Colonic mucosa (tissue), 4 donors: ENCODE data around the gene ERGIC3. TPM values are rescaled to one million over a fixed set of nuclear protein-coding genes. Genes with fewer than 3 reads are reported as not detected.

ENCODE experiments used
- DNase-seq: peaks from one replicate; pipeline ENCODE4 v3.0.0-alpha.2; 2020
- H3K27ac ChIP-seq: fragments of 200-600 bp; one replicate; pipeline ENCODE4 v1.8.0; 2021
- H3K27me3 ChIP-seq: fragments of 200-600 bp; one replicate; pipeline ENCODE4 v1.8.0; 2021
- H3K36me3 ChIP-seq: fragments of 200-600 bp; one replicate; pipeline ENCODE4 v1.8.0; 2021
- H3K4me1 ChIP-seq: fragments of 200-600 bp; one replicate; pipeline ENCODE4 v1.8.0; 2021; ENCODE audit warnings: mild to moderate bottlenecking
- H3K4me3 ChIP-seq: fragments of 200-600 bp; one replicate; pipeline ENCODE4 v1.8.0; 2021
- H3K9ac ChIP-seq, 2 donors: one replicate each; pipeline ENCODE4 v1.7.0; 2013; ENCODE audit warnings: control low read depth in 2 of 2, low read depth in 2 of 2, low read length in 2 of 2
- H3K9me3 ChIP-seq: fragments of 200-600 bp; one replicate; pipeline ENCODE4 v1.8.0; 2021
- intact Hi-C: fragments of 100-400 bp; cut with DNase I; formaldehyde crosslinking; loops from one replicate; pipeline ENCODE4 v1.14.1; 2022
- total RNA-seq, 2 donors: library from RNA; stranded (reverse); fragmentation: NEBNext Ultra II Directional in 1 of 2; extraction: Animal tissue kit (Norgen Biotek cat#: 25700) in 1 of 2; gene quantifications; one replicate each; pipeline ENCODE4 v1.2.1, GENCODE V29; 2021
- TF ChIP-seq, protein P1 (sequence below): fragments of 200-600 bp; IDR thresholded peaks from one replicate; pipeline ENCODE4 v1.8.0; 2022; ENCODE audit warnings: antibody characterized with exemption, mild to moderate bottlenecking
- donor health status: healthy.
- donor health status: DM: no; HTN: no; CAD: no.
- donor health status: DM: no; HTN: no; CAD: no.

The ERGIC3 gene
- total RNA-seq, 2 donors from 2014 or later = 233 to 270 TPM

DNA sequence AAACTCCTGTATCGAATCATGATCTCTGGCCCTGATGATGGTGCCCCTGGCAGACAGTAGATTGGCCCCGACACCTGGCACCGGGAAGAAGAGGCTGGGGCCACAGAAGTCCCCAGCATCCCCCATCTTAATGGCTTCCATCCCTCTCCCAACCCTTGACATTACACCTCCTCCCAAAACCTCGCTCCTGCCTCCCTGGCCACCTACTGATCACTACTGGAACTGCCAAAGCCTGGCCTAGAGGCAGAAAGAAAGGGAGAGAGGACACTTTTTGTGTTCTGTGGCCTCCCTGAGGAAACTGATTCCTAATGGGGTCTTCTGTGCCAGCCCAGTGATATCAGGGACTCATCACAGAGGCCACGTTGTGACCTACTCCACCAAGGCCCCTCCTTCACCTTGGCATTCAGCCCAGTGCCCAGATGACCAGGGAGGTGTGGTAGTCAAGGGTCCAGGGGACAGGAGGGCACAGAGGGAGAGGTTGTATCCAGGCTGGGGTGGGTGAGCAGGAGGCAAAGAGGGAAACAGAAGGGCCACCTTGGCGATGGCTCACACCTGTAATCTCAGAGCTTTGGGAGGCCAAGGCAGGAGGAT lies 18.5 kb upstream of the ERGIC3 start:
- DNase-seq = no peak
- Histone ChIP-seq H3K4me1 (no peaks in the 10 kb centered on the region), H3K27me3 (no peaks in the 10 kb centered on the region), H3K27ac (no peak overlapping the region), H3K9me3 (no peaks in the 10 kb centered on the region), H3K9ac (no peak overlapping the region), H3K36me3 (no peaks in the 10 kb centered on the region), H3K4me3 (no peak overlapping the region)
- intact Hi-C loops = no loop called here
- TF ChIP-seq, protein P1, sequence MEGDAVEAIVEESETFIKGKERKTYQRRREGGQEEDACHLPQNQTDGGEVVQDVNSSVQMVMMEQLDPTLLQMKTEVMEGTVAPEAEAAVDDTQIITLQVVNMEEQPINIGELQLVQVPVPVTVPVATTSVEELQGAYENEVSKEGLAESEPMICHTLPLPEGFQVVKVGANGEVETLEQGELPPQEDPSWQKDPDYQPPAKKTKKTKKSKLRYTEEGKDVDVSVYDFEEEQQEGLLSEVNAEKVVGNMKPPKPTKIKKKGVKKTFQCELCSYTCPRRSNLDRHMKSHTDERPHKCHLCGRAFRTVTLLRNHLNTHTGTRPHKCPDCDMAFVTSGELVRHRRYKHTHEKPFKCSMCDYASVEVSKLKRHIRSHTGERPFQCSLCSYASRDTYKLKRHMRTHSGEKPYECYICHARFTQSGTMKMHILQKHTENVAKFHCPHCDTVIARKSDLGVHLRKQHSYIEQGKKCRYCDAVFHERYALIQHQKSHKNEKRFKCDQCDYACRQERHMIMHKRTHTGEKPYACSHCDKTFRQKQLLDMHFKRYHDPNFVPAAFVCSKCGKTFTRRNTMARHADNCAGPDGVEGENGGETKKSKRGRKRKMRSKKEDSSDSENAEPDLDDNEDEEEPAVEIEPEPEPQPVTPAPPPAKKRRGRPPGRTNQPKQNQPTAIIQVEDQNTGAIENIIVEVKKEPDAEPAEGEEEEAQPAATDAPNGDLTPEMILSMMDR = peak; percentile 36

DNA sequence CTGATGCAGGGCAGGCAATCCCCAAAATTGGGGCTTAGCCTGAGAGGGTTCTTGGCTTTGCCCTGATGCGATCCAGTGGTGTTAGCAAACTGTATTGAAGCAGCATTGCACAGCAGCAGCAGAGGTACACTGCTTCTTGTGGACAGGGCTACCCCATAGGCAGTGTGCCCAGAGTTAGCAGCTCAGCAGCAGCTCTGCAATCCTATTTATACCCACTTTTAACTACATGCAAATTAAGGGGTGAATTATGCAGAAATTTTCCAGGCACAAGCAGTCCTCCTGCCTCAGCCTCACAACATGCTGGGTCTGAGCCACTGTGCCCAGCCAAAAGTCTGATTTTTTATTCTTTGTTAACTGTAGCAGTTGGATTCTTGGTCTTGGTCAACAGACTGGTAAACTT lies 16.2 kb upstream of the ERGIC3 start:
- no peaks in the 10 kb centered on the region for H3K4me1 ChIP-seq
- no peak overlapping the region for H3K27ac ChIP-seq
- no peaks in the 10 kb centered on the region for H3K9me3 ChIP-seq
- DNase-seq = no peak
- H3K36me3 ChIP-seq = no peaks in the 10 kb centered on the region
- H3K4me3 ChIP-seq = no peak overlapping the region
- TF ChIP-seq, protein P1 = no peak
- intact Hi-C loops = no loop called here
- no peak overlapping the region for H3K9ac ChIP-seq
- H3K27me3 ChIP-seq = no peaks in the 10 kb centered on the region

DNA sequence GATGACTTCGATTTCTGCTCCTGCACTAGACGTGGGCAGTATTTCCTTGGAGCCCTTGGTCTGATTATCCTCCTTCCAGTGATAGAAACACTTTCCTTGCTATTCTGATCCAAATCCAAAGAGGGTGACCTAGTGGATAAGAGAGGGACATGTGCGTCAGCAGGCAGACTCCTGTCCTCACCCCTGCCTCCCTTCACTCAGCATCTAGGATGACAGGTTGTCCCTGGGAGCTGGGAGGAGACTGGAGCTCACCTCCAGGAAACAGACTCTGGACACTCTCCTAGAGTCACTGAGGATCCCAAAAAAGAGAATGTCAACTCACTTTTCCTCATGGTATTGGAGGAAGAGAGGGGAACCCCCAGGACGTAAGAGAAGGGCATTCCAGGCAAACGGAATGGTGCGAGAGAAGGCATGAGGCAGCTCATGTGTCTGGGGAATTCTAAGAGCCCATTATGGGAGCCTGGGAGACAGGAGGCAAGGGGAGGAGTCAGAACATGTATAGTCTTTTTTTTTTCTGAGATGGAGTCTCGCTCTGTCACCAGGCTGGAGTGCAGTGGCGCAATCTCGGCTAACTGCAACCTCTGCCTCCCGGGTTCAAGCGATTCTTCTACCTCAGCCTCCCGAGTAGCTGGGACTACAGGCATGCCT lies 14.6 kb upstream of the ERGIC3 start:
- Histone ChIP-seq H3K27me3 (no peaks in the 10 kb centered on the region), H3K9ac (no peak overlapping the region), H3K27ac (no peak overlapping the region), H3K4me3 (no peak overlapping the region), H3K36me3 (no peaks in the 10 kb centered on the region), H3K4me1 (no peaks in the 10 kb centered on the region), H3K9me3 (no peaks in the 10 kb centered on the region)
- intact Hi-C loops = no loop called here
- DNase-seq = no peak
- TF ChIP-seq, protein P1 = no peak

DNA sequence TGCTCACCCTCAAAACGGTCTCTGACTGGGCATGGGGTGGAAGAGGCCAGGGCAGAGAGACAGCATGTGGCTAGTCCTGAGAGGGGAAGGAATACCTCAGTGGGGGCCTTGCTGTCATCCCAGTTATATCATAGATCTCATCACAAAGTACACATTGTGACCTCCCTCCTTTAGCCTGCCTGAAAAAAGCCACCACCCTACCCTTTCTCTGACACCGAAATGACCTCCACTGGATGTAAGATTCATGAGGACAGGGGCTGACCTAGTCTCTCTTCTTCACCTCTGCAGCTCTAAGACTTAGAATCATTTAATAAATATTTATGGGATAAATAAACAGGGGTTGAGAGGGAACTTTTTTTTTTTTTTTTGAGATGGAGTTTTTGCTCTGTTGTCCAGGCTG lies 12.3 kb upstream of the ERGIC3 start, which contains the start of gene C20orf173:
Gene C20orf173, minus strand, starts transcription at position 101 of the 400 bp plus-strand sequence. CDS start 279 bp downstream, outside the sequence.
- Histone ChIP-seq H3K9me3 (no peaks in the 10 kb centered on the region), H3K27ac (no peak within 1 kb of the TSS), H3K36me3 (no peaks in the 10 kb centered on the region), H3K4me3 (no peak within 1 kb of the TSS), H3K4me1 (no peaks in the 10 kb centered on the region), H3K27me3 (no peaks in the 10 kb centered on the region), H3K9ac (no peak within 1 kb of the TSS)
- intact Hi-C loops = no loop called here
- TF ChIP-seq, protein P1 = no peak
- no peak for DNase-seq

DNA sequence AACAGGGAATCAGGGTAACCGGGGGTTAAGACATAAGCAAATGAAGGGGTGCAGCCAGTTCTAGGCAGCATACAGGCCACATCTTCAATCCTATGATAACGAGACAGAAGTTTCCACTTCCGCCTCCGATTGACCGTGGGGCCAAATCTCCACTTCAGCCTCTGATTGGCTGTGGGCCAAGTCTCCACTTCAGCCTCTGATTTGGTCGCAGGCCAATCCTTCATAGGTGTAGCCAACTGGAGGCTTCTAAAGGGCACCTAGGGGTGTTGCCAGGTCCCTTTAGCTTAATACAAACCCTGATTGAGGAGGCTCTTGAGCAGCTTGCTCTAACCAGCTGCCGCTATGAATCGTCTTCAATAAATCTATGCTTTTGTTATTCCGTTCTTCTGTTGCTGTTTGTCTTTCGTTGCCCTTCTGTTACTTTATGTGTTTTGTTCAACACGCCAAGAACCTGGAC lies 2.1 kb upstream of the ERGIC3 start:
- no peak overlapping the region for H3K4me3 ChIP-seq
- peak; percentile 59 for DNase-seq
- no peaks in the 10 kb centered on the region for H3K27me3 ChIP-seq
- peaks cover 3% of the 10 kb centered on the region for H3K4me1 ChIP-seq
- no peaks in the 10 kb centered on the region for H3K9me3 ChIP-seq
- intact Hi-C loops = no loop called here
- no peaks in the 10 kb centered on the region for H3K36me3 ChIP-seq
- TF ChIP-seq, protein P1 = no peak
- no peak overlapping the region for H3K27ac ChIP-seq
- H3K9ac ChIP-seq = no peak overlapping the region
